ENCODE results near the gene PKP1.

PKP1 gene

DNA sequence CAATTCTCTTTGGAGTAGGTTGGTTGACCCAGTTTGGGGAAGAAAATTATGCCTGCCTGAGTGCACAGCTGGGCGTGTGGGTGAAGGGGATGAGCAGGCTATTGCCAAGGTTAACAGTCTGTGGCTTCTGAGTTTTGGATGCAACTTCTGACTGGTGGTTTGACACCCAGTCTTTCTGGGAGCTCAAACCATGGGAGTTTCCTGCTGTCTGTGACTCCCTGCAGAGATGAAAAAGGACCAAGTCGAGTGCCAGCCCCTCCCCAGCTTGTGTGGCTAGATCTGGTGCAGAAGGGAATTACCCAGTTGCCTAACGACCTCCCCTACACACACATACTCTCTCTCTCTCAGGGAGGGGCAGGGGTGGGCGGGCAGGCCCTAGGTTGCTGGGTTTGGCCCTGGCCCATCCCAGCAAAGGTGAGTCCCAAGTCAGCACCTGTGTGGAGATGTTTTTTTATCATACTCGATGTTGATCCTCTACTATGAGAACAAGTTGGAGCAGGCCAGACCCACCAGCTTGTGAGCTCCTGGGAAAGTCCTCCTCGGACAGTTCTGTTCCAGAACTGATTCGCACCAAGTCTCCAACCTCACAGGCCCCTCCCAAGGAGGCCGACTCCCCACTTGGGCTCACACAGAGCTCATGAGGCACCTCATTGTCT is 28.2 kb downstream of the PKP1 start:
- no peak for DNase-seq

DNA sequence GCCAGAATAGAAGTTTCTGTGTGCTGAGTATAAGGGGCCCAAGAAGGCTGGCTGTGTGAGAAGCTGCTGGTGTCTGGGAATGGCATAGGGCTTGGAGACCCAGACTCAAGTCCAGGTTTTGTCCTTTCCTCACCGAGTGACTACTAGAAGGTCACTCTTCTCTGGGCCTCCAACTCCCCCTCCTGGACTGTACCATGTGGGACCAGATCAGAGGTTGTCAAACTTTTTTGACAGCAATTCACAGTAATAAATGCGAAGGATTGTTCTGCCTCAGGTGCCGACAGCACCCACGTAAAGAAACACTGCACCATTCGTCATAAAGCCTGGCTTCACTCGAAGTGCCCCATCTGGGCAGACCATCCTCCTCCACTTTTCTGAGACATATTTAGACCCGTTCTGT is 29.0 kb downstream of the PKP1 start:
- DNase-seq = no peak

DNA sequence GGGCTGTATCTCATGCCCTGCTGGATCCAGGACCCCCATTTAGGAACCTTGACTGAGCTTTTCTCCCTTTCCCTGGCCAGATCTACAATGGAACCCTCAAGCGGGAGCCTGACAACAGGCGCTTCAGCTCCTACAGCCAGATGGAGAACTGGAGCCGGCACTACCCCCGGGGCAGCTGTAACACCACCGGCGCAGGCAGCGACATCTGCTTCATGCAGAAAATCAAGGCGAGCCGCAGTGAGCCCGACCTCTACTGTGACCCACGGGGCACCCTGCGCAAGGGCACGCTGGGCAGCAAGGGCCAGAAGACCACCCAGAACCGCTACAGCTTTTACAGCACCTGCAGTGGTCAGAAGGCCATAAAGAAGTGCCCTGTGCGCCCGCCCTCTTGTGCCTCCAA is 29.8 kb downstream of the PKP1 start:
- no peak for DNase-seq

DNA sequence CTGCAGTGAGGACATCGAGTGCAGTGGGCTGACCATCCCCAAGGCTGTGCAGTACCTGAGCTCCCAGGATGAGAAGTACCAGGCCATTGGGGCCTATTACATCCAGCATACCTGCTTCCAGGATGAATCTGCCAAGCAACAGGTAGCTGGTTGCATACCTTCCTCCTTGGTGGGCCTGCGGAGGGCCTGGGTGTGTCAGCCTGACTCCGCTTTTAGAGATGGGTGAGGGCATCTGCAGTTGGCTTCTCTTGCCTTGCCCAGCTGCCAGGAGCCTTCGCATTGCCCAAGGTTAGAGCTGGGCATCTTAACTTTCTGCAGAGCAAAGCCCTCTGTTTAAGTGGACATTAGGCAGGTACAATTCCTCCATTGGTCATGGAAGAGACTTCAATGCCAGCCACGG is 33.2 kb downstream of the PKP1 start:
- DNase-seq = no peak

DNA sequence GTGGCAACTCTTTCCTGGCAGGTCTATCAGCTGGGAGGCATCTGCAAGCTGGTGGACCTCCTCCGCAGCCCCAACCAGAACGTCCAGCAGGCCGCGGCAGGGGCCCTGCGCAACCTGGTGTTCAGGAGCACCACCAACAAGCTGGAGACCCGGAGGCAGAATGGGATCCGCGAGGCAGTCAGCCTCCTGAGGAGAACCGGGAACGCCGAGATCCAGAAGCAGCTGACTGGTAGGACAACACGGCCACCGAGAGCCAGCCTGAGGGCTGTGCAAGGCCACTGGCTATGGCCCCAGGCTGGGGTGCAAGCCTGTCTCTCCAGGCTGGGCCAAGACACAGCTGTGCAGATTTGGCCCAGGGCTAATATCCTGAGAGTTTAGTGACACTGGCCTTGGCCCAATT is 34.2 kb downstream of the PKP1 start:
- no peak for DNase-seq

DNA sequence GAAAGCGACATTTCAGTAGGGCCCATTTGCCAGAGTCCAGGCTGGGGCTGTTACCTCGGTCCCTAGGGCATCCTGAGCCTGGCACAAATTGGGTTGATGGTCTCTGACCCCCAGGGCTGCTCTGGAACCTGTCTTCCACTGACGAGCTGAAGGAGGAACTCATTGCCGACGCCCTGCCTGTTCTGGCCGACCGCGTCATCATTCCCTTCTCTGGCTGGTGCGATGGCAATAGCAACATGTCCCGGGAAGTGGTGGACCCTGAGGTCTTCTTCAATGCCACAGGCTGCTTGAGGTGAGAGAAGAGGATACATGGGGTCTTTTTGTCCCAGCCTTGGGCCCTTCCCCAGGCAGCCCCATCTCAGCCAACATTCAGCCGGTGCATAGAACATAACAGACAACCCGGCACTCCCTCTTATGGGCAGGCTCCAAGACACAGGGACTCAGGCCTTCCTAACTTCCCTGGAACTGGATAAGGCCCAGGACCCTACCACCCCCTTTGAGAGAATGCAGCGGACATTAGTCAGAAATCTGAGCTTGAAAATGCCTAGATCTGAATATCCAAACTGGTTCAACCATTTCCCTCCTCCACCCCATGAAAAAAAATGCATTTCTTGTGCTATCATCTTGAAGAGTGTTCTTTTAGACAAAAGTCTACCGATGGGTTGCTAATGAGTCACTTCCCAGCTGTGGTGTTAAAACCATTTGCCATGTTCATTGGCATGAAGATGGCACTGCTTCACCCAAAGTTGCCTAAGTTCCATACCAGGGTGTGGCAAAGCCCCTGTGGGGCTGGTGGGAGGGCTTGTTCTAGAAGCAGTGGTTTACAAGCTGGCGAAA is 35.4 kb downstream of the PKP1 start:
- no peak for DNase-seq

DNA sequence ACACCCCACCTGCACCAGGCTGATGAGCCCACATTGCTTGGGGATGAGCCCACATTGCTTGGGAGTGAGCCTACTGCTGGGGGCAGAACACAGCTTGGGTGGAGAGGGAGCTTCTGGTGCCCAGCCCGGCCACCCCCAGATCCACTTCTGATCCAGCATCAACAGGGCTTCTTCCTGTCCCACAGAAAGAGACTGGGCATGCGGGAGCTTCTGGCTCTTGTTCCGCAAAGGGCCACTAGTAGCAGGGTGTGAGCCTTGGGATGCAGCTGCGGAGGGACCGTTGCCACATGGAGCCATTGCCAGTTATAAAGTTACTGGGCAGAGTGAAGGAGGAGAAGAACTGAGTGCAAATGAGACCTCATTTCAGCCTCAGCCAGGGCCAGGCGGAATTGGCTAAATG is 36.3 kb downstream of the PKP1 start:
- DNase-seq = no peak

DNA sequence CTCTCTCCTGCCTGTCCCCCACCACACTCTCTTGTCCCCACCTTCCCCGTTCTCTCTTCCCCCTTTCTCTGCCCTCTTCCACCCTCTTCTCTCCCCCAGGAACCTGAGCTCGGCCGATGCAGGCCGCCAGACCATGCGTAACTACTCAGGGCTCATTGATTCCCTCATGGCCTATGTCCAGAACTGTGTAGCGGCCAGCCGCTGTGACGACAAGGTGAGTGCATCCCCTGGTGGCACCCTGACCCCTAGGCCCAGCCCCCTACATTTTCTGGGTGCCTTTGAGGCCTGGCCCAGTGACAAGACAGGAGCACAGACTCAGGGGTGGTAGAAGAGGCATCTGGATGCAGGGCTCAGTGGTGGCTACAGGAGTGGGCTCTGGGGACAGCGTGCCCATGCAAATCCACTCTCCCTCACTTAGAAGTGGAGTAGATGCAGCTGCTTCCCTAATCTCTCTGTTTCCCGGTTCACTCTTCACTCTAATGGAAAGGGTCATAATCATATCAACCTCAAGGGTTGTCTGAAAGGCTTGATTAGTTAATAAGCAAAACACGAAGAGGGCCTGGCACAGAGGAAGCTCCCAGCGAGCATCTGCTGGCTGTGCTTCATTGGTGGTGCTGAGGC is 37.0 kb downstream of the PKP1 start:
- DNase-seq = peak; percentile 52

DNA sequence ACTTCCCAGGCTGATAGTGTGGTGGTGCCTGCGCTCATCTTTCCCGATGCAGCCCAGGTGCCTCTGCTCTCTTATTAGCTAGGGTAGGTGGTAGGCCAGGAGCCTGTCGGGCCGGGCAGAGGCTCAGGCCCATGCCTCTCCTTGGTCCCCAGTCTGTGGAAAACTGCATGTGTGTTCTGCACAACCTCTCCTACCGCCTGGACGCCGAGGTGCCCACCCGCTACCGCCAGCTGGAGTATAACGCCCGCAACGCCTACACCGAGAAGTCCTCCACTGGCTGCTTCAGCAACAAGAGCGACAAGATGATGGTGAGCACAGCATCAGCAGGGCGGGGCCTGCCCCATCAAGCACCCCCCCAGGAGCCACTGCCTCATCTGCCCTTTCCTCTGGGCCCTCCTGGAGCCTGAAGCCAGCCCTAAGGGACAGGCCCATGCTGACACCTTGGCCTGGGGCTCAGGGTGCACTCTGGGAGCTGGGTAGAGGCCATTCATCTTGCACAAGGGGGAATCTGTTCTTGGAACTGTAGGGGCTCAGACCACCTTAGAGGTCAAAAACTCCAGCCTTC is 38.6 kb downstream of the PKP1 start:
- no peak for DNase-seq

DNA sequence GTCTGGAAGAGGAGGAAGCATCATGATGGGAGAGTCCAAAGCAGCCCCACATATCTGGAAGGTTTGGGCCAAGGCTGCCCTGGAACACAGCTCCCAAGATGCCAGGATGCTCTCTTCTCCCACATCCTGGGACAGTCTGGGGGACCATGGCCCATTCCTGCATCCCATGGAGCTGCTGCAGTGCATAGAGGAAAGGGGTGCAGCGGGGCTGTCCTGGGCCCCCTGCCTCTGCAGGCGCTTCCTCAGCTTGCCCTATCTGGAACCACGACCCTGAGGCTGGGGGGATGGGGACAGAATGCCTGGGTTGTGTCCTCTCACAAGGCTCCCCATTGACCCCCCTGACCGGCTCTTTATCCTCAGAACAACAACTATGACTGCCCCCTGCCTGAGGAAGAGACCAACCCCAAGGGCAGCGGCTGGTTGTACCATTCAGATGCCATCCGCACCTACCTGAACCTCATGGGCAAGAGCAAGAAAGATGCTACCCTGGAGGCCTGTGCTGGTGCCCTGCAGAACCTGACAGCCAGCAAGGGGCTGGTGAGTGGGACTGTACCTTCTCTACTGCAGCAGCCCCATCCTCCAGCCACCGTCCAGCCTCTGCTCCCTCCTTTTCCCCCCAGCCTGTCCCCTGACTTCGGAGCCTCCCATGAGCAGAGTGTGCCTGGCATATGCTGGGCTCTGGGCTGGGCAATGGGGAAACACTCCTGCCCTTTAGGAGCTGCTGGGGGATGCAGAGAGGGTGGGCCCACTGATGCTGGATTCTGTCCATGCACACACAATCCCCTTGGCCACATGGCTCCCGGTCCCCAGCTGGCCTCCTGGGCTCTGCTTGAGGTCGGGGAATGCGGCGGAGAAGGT is 39.6 kb downstream of the PKP1 start:
- DNase-seq = no peak

DNA sequence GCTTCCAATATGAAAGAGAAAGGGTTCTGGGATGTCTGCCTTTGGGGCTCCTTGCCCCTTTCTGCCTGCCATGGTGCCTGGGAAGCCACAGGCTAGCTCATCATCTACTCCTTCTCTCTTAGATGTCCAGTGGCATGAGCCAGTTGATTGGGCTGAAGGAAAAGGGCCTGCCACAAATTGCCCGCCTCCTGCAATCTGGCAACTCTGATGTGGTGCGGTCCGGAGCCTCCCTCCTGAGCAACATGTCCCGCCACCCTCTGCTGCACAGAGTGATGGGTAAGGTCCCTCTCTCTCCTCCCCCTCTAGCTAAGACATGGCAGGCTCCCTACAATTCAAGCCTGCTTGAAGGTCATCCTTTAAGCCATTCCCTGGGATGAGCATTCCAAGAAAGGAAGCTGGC is 41.0 kb downstream of the PKP1 start:
- no peak for DNase-seq

DNA sequence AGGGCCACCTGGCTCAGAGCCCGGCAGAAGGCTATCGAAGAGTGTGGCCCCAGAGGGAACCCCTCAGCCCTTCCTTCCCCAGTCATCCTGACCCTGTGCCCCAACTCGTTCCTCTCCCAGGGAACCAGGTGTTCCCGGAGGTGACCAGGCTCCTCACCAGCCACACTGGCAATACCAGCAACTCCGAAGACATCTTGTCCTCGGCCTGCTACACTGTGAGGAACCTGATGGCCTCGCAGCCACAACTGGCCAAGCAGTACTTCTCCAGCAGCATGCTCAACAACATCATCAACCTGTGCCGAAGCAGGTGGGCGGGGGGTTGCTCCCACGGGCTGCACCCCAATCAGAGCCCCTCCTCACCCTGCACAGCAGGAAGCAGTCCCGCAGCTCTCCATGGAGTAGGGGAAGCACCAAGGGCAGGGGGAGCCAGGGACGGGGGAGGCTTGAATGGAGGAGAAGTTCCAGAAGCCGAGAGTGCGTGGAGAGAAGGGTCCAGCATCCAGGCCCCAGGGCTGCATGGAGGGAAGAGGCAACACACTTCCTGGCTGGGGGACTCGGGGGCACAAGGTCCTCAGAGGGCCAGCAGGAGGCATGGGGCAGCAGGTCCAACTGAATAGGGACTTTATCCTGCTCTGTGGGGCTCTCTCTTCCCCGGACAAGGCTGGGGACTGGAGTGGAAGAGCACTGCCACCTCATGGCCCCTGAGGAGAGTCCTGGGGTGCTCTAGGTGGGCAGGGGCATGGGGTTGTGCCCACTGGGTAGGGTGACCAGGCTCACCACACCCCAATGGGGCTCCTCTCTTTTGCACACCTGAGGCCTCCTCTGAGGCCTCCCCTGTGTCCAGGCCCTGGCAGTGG is 41.7 kb downstream of the PKP1 start:
- DNase-seq = no peak

DNA sequence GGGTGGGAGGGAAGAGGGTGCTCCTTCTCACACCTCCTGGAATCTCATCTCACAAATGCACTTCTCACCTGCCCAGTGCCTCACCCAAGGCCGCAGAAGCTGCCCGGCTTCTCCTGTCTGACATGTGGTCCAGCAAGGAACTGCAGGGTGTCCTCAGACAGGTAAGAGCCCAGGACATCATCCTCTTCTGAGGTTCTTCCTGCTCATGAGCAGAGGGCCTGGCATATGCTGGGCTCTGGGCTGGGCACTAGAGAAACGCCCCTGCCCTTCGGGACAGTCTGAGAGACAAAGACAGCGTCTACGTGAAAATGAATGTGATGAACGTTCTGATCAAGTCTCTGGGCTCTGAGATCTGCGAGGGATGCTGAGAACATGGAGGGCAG is 42.4 kb downstream of the PKP1 start:
- DNase-seq = no peak

DNA sequence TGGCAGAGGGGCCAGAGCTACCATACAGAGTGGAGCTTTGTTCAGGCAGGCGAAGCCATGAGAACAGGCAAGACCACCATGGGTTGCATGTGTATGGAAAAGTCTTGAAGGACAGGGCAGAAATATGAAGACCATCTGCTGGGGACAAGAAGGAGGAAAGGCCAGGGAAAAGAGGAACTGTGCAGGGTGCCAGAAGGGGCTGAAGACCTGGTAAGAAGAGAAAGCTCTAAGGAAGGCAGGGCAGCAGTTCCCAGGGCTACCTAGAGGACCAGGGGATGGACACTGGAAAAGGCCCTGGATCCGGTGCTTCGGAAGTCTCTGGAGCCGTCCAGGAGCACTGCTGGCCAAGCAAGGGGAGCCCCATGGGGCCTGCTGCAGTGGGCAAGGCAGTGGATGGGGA is 43.4 kb downstream of the PKP1 start:
- DNase-seq = no peak

DNA sequence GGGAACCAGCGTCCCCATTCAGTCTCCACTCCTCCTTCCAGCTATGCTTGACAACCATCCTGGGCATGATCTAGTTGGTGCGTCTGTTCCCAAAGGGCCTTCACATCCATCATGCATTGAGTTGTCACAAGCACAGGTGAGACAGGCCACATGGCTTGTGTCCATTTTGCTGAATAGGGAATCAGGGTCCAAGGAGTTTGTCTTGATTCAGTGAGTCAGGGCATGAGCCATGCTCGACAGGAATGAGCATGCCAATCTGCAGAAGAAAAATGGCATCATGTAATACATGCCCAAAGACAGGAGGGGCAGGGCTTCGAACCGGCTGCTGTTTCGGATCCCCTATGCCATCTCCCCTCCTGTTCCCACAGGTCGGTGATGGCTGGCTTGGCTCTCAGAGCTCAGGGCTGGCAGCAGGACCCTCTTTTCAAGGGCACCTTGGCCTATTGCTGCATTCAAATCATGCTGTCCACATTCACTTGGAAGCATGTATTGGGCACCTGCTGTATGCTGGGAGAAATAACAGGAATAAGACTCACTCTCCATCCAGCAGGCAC is 44.5 kb downstream of the PKP1 start:
- no peak for DNase-seq

DNA sequence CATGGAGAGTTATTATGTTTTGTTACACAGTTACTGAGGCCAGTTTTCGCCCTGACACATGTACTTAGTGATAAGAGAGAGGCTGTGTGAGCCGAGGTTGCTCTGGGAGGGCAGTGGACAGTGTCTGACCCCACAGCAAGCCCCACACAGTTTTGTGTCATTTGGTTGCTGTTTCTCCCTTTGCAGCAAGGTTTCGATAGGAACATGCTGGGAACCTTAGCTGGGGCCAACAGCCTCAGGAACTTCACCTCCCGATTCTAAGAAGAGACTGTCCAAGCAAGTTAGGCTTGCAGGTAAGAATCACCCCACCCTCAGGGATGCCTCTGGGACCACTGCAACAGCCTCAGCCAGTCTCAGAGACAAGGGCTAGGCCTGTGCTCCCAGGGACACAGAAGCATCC is 45.3 kb downstream of the PKP1 start:
- DNase-seq = no peak

DNA sequence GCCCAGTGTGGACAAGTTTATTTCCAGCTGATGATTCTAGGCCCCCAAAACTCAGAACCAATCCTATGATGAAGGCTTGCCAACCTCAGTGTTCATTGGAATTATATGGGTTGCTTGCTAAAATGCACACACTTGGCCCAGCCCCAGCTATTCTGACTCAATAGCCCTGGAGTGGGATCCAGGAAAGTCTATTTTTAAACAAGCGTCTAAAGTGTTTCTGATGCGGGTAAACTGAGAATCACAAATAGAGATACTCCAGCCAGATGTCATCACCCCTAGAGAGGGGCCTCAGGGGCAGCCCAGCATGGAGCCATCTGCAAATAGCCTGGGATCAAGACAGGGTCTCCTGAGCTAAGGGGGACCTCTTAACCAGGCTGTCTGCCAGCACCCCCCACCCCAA is 46.0 kb downstream of the PKP1 start:
- DNase-seq = no peak

DNA sequence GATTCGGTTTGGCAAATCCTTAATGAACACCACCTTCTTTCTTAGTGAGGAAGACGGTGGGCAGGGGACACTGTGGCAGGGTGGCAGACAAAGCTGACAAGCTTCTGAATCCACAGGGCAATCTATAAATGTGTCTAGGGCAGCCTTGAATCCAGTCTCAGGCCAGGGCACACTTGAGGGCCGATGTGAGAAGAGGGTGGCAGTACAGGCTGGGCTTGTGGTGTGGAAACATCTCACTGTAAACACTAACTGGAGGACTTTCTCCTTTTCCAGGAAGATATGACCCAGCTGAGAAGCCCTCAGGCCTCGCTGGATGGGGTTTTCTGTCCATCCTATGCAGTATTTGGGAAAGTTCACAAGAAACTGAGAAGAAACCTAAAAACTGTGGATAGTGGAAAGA is 46.5 kb downstream of the PKP1 start:
- DNase-seq = no peak

DNA sequence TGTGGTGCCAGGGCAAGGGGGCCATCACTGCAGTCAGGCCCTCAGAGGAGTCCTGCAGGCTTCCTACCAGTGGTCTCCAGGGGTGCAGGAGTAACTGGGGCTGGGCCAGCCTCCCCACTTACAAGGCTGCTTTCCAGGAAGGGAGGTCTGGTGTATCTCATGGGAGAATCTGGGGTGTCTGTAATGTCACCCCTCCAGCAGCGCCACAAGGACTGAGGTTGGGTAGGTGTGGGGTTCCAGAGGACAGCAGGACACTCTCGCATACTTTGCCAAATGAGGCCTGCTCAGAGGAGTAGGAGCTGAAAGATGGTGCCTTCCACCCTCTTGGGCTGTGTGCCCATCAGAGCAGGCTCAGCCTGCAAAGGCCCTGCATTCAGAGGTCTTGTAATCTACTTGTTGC is 47.2 kb downstream of the PKP1 start:
- DNase-seq = no peak

DNA sequence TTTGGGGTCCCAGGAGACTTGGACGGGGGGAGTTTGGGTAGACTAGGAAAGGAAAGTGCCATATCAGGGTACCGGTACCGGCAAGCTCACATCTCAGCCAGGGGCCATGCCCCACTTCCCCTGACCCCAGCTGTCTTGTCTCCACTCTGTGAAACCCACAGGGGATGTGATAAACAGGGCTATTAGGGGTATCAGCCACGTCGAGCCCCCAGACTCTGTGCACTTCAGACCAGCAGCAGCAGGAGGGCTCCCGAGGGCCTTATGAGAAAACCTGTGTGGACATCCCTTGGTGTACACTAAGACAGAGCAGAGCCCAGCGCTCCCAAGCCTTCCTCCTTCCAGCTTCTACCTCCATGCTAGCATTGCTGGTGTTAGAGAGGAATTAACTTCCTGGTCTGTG is 47.9 kb downstream of the PKP1 start:
- DNase-seq = no peak

DNA sequence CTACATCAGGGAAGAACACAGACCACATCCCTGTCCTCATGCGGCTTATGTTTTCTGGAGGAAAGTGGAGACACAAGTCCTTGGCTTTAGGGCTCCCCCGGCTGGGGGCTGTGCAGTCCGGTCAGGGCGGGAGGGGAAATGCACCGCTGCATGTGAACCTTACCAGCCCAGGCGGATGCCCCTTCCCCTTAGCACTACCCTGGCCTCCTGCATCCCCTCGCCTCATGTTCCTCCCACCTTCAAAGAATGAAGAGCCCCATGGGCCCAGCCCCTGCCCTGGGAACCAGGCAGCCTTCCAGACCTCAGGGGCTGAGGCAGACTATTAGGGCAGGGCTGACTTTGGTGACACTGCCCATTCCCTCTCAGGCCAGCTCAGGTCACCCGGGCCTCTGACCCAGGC is 48.7 kb downstream of the PKP1 start:
- no peak for DNase-seq
